ENCODE measurements around the gene THAP4.
"Not testable (repeated sequence)": the region's sequence is repeated elsewhere in the genome, so short reads cannot be mapped to it uniquely, and the experiment has no call there.

- TF ChIP-seq POLR2A (IDR thresholded peaks at IDR 0.05; ENCODE audit: extremely low read depth, insufficient read length); MYC (IDR thresholded peaks at IDR 0.05; ENCODE audit: low read depth, low read length); CTCF (IDR thresholded peaks at IDR 0.05; ENCODE audit: low read depth, low read length): not testable (repeated sequence)
Measured at GRCh38 chr2:241567266-241567665, 69.7 kb downstream of the THAP4 start.

Measured in NB4 (cell line).